GM19463 (cell line): ENCODE data around the gene SLC36A2.
A peak's percentile ranks its signal among the peaks of the same experiment; 100 is the strongest.
"Not testable (repeated sequence)": the region's sequence is repeated elsewhere in the genome, so short reads cannot be mapped to it uniquely, and the experiment has no call there.

Experiments
- ATAC-seq: cut with Tn5 transposase; IDR thresholded peaks from one replicate; pipeline ENCODE4 v1.9.1; 2021; ENCODE audit warnings: mild to moderate bottlenecking, moderate library complexity; ENCODE audit not compliant: unreplicated experiment

Gene SLC36A2

DNA sequence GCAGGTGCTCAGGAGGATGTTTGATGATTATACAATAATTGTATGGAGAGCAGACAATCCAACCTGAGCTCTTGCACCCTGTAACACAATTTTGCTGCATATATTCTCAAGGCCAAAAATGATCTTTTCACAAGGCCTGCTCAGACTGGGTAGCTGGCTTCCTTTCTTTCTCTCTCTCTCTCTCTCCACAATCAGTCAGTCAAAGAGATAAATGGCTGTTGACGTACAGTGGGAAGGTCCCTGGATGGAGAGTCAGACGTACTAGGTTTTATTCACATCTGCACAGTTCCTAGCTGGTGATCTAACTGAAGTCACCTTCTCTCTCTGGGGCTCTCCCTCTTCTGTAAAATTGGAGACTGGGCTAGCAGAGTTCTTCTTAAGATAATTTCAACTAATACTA, 19.8 kb downstream of the SLC36A2 start:
- no peak for ATAC-seq

DNA sequence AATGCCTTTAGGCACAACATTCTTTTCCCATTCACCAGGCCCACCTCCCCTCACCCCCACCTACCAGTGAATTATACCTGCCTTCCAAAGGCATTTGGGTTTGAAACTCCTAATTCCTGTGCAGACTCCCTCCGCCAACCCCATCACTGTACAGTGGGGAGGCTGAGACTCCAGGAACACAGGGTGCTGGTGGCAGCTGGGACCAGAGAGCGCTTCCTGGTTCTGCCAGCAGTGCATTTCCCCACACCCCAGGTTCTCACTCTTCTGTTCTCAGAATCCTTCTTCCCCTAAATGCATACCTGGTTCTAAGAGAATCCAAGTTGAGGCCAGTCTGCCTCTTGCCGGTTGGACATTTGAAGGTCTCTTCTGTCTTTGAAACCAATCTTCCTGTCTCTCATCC, 21.1 kb downstream of the SLC36A2 start:
- no peak for ATAC-seq

DNA sequence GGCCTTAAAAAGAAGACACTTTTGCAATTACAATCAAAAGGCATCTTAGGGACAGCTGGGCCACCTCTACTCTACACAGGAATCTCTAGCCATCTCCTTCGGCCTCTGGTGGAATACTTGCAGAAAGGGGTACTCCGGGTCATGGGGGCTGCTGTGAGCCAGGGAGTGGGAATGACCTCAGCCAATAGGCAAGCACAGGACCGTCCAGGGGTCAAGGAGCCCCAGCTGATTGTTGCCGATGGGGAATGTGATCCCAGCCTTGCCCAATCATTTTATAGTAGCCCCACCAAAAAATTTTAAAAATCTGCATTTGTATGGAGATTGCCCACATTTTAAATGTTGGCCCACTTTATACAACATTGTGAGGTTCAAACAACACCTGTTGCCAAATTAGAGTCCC, 26.9 kb downstream of the SLC36A2 start:
- no peak for ATAC-seq

DNA sequence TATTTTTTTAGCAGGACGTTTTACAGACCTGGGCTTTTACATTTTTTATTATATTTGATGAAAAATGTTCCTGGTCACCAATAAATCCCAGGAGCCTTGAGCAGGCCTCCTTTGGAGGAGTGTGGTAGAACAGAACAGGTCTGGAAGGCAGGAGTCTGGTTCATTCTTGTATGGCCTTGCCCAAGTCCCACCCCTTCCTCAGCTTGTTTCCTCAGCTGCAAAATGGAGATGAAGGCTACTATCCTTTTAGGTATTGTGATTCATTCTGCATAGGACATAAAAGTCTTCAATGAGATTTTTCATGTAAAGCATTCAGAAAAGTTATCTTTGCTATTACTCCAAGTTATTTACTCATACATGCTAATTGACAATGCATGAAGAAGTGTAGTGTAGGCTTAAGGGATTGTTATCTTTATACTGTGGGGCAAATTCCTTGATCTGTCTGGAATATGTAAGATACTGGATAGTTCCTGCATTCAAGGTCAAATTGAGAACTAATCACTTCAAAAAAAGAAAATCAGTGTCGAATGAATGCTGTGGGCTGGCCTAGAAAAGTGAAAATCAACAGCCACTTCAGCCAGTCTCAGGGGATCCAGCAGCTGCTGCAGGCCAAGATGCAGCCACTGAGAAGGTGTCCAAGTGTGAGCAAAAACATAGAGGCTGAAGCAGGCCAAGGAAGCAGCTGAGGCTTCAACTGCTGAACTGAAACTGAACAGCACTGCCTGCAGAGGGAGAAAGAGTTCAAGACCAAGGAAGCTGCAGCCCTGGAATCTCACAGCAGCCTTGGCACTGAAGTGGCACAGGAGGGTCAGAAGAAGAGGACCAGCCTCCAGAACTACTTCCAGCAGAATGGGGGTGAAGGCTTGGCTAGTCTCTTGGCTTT, 28.3 kb downstream of the SLC36A2 start:
- ATAC-seq: peak; percentile 82

DNA sequence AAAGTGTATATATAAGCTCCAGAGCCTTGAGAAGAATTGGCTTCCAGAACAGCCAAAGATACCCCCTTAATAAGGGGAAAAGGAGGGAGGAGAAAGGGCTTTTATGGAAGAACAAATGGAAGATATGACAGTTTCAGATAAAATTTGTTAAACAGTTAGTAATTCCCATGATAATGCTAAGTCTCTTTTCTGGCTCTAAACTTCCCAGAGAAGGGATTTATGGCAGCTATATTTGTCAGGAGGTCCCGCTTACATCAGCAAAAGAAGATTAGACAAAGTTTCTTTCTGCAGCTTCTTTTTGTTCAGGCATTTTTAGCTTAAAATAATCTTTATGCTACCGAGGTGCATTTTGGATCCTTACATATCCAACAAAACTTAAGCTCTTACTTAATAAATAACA, 29.5 kb downstream of the SLC36A2 start:
- ATAC-seq: no peak

DNA sequence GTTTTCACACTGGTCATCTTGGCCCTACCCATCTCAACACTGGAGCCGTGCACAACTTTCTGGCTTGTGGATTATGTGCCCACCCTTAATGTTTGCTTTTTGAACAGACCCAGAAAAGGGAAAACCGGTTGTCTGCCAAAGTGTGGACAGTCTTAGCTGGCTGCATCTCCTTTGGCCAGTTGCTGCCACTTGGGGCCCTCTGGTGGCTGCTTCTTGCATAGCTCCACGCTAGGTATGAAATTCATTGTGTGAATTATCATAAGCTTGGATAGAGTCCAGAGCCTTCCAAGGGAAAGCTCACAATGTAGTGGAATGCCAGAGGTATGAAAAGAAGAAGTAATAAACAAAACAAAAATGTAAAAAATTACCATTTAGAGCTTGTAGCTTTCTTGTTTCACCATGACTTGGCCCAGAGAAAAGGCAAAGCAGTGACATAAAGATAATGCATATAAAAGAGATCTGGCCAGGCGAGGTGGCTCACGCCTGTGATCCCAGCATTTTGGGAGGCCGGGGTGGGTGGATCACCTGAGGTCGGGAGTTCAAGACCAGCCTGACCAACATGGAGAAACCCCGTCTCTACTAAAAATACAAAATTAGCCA, 31.3 kb downstream of the SLC36A2 start:
- ATAC-seq: peak; percentile 75

DNA sequence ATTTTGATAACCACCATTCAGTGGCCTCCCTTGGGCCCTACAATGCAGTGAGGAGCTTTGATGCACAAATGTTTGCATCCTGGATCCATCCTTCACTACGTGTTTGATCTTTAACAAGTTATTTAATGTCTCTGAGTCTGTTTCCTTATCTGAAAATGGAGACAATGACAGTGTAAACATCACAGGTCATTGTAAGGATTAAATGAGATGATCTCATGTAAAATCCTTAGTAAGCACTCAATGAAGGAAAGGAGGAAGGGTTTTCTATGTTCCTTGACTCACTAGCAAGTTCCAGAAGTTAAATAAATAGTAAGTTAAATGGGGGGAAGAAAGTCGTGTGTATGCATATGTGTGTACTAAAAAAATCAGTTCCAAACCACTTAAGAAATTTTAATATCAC, 34.0 kb downstream of the SLC36A2 start:
- ATAC-seq: no peak

DNA sequence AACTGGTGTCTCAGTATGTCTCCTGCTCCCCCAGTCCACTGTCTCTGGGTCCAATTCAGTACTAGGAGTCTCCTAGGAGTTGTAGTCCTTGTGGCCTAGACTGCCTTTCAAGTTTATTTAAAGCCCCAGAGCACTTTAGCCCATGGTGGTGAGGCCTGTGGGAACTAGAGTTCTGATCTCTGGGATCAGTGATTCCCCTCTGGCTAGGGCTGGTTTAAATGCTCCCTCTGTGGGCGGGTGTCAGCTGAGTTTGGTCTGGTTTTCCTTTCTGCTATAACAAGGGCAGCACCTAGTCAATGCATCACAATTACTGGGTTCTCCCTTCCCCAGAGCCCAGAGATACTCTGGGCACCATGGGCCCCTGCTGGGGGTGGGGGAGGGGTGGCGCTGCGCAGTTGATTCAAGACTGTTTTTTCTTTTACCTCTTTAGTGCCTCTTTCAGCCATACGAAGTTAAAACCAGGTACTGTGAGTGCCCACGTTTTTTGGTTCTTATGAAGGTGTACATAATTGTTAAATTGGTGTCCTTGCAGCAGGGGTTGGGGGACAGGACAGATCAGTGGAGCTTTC, 34.5 kb downstream of the SLC36A2 start:
- ATAC-seq: no peak

DNA sequence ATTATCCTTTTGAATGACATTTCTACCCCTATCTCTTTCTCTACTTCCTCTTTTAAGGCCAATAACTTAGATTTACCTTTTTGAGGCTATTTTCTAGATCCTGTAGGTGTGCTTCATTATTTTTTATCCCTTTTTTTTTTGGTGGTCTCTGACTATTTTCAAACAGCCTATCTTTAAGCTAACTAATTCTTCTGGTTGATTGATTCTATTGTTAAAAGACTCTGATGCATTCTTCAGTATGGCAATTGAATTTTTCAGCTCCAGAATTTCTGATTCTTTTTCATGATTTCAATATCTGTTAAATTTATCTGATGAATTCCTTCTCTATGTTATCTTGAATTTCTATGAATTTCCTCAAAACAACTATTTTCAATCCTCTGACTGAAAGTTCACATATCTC, 36.4 kb downstream of the SLC36A2 start:
- ATAC-seq: no peak

DNA sequence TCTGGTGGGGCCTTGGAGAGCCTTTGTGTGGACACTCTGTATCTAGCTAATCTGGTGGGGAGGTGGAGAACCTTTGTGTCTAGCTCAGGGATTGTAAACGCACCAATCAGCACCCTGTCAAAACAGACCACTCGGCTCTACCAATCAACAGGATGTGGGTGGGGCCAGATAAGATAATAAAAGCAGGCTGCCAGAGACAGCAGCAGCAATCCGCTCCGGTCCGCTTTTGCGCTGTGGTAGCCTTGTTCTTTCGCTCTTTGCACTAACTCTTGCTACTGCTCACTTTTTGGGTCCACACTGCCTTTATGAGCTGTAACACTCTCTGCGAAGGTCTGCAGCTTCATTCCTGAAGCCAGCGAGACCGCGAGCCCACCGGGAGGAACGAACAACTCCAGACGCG, 37.5 kb downstream of the SLC36A2 start:
- ATAC-seq: not testable (repeated sequence)

DNA sequence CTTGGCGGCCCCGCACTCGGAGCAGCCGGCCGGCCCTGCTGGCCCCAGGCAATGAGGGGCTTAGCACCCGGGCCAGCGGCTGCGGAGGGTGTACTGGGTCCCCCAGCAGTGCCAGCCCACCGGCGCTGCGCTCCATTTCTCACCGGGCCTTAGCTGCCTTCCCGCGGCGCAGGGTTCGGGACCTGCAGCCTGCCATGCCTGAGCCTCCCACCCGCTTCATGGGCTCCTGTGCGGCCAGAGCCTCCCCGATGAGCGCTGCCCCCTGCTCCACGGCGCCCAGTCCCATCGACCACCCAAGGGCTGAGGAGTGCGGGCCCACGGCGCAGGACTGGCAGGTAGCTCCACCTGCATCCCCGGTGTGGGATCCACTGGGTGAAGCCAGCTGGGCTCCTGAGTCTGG, 38.1 kb downstream of the SLC36A2 start:
- ATAC-seq: not testable (repeated sequence)

DNA sequence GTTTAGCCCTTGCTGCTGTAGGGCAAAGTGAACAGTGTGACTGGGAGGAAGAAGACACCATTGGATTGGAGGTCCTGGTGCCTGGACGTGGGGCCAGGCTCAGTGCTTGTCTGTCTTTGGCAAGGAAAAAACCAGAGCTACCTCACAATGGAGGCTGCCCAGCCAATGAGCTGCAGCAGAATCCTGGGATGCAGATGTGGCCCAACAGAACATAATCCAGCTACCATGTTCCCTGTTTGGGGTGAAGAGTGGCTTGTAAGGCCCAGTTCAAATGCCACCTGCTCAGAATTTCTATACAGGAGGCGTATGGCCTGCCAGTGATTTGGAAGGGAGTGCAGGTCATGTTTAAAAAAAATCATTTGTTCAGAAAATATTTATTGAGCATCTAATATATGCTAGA, 43.7 kb downstream of the SLC36A2 start, which contains the start of gene SLC36A3:
Gene SLC36A3, minus strand, starts transcription at position 101 of the 400 bp plus-strand sequence. CDS start 412 bp downstream, outside the sequence.
- no peak for ATAC-seq

DNA sequence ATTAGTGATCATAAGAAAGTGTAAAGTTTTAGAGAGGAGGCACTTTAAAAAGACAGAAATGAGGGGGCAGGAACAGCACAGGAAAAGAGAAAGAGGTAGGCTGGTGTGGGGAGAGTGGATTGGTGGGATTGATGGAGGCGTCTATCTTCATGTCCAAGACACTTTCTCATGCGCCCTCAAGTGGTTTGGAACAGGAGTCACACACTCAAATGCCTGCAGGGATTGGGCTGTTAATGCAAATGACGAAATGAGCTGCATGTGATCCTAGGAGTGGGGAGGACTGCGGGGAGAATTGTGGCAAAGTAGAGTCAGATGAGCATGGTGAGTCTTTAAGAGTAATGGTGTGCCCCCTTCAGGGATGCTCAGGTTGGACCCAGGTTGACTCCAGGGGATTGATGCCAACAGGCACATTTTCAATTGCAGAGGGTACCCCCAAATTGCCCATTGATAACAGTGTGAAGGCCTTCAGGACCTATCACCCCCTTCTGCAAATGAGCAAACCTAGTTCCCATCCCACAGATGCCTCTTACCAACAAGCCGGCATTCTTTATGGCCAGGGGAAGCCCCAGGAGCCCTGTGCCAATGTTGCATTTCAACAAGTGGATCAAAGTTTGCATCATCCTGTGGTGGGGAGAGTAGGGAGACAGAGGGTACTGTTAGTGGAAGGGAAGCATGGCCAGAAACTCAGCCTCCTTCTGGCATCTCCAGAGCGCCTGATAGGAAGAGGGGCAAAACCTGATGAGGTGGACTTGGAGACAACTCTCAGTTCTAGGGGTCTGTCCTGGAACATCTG, 49.1 kb downstream of the SLC36A2 start:
- ATAC-seq: no peak

DNA sequence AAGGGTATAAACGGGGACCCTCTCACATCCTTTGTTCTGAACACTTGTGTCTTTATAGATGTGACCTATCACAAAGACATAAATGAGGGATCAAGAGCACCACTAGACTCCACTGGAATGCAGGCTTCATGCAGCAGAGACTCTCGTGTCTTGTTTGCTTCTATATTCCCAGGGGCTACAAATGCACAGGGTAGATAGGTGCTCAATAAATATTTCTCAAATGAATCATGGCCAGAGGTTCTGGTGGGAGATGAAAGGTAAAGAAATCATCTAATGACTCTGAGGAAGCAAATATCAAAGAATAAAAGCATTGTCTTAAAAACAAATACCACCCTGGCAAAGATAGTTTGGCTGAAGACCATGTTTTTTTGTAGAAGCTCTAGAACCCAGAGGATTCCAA, 50.4 kb downstream of the SLC36A2 start:
- ATAC-seq: no peak

DNA sequence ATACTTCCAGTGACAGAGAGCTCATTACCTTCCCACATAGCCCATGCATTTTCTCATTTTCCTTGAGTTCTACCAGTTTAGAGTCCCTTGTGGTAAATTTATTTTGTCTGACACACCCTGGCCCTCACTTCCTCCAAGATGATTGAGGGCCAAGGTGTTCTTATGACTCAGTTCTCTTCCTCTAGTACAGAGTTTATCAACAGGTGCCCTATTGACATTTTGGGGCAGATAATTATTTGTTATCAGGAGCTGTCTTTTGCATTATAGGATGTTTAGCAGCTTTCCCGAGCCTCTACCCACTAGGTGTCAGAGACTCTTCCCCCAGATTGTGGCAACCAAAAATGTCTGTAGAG, 50.9 kb downstream of the SLC36A2 start:
- no peak for ATAC-seq

DNA sequence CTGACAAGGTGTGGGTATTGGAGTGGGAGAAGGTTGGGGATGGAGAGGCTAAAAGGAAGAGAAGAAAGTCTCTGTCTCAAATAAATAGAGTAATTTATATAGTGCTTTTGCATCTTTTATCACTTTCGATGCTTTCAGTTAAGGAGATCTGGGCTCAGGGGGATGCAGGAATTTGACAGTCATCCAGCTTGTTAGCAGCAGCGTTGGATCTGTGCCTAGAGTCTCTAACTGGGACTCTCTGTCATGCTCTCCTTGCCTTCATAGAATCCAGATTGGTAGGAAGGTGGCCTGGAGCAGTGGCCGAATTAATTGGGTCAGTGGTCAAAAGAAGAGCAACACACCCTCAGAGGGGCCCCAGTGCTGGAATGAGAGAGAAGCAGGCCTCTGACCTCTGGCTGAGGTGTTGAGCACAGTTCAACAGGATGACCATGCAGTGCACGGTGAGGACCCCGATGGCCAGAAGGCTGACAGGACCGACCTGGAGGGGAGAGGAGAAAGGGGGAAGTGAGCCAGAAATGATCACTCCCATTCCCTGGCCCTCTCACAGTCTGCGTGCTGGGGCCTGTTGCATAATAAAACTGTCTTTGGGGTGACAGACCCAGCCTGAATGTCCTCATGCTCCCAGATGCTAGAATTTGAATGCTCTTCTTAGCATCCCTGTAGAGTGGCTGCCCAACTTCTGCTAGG, 51.4 kb downstream of the SLC36A2 start:
- ATAC-seq: no peak

DNA sequence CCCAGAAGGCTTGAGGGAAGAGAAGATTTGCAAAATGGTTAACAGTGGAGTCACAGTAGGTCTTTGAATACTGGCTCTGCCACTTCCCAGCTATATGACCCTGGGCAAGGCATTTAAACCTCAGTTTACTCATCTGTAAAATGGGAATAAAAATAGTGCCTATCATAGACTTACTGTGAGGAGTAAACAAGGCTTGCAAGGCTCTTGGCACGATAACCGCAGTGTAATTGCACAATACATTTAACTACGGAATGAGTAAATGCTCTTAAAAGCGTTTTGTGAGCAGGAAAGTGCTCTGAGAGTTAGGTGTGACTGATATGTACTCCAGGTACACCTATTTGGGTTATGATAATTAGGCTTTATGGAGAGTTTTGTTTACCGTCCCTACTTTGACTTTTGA, 52.2 kb downstream of the SLC36A2 start:
- ATAC-seq: no peak

DNA sequence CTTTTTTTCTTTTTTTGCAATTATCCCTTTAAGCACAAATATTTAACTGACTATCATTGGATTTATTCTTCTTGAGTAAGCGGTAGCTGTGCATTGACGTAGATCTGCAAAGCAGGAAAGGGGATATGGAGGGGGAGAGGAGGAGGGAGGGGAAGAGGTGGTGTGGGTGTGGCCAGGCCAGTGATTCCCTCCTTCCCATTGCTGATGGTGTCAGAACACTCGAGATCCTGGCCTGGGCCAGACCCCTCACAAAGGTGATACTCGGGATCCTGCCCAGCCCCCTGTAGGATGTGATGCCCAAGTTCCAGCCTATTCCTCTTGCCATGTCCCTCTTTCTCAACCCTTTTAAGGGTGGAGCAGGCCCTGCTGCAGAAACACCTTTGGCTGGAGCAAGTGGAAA, 53.7 kb downstream of the SLC36A2 start:
- no peak for ATAC-seq

DNA sequence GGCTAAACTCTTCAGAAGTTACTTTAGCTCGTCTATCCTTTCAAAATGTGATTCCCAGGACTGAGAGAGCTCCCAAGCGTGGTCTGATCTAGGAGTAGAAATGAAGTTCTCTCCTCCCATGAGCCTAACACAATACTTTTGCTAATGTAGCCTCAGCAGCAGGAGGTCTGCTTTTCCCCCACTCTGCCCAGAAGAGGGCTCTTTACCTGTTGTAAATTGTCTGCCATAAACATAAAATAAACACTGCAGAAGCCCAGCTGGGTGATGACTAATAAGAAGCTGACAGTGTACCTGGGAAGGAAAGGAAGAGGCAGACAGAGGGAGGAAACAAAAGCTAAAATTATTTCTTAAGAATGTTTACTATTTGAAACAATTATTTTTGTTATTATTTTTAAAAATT, 59.2 kb downstream of the SLC36A2 start:
- ATAC-seq: no peak

DNA sequence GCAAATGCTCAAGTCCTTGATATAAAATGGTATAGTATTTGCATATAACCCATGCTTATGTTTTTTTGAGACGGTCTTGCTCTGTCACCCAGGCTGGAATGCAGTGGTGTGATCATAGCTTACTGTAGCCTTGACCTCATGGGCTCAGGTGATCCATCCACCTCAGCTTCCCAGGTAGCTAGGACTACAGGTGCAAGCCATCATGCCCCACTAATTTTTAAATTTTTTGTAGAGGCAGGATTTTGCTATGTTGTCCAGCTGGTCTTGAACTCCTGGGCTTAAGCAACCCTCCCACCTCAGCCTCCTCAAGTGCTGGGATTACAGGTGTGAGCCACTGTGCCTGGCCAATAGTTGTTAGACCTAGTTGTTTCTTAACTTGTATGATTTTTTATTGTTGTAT, 61.1 kb downstream of the SLC36A2 start:
- ATAC-seq: no peak

DNA sequence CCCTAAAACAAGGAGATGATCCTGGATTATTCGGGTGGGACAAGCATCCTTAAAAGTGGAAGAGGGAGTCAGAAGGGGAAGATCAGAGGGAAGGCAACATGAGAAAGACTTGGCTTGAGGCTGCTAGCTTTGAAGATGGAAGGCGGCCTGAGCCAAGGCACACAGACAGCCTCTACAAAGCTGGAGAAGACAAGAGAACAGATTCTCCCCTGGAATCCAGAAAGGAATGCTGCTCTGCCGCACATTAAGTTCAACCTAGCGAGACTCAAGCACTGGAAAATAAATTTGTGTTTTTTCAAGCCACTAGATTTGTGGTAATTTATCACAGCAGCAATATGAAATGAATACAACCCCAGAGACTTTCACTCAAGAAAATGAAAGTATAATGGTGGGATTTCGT, 61.7 kb downstream of the SLC36A2 start:
- ATAC-seq: no peak
